ENCODE results near the gene NAXE.

DNA sequence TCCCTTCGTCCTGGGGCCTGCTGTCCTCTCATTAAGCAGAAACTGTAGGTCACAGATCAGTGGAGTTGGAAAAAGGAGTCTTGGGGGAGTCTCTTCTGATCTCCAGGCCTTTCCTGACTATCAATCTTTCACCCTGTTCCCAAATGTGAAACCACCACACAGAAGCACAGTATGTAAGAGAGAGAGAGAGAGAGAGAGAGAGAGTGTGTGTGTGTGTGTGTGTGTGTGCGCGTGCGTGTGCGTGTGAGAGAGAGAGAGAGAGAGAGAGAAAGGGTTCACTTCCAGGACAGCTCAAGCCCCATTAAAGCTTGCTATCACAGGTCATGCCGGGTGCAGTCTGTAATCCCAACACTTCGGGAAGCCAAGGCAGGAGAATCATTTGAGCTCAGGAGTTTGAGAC is 13.5 kb upstream of the NAXE start:
- TF ChIP-seq EP300 (conservative IDR thresholded peaks at IDR 0.05; ENCODE audit: poor library complexity, severe bottlenecking) (no peak), CTCF (IDR thresholded peaks at IDR 0.05; ENCODE audit: poor library complexity, severe bottlenecking) (no peak), REST (IDR thresholded peaks at IDR 0.05; ENCODE audit: borderline replicate concordance) (no peak), EZH2 (IDR thresholded peaks at IDR 0.05; ENCODE audit: borderline replicate concordance, insufficient read depth, low read length, poor library complexity, severe bottlenecking) (no peak), POLR2AphosphoS5 (IDR thresholded peaks at IDR 0.05) (no peak), RAD21 (conservative IDR thresholded peaks at IDR 0.05) (no peak)

Data from neural cell (in vitro differentiated cells).